Endothelial cell of umbilical vein (primary cell): ENCODE measurements around the gene MACROD2. TPM values are rescaled to one million over a fixed set of nuclear protein-coding genes. Genes with fewer than 3 reads are reported as not detected.

Source experiments
- BruUV-seq: library from RNA; stranded (reverse); fragments of 400-500 nt; replicated peaks from 2 replicates; lab custom pipeline; 2021; lab: Mats Ljungman, UMichigan
- CTCF ChIA-PET: fragments of 300-600, 350-600 bp; sonication (Branson Sonifier 250); formaldehyde crosslinking; loops from one replicate; lab custom pipeline; 2021; ENCODE audit warnings: antibody characterized with exemption, inconsistent platforms; lab: Charles Lee
- POLR2A ChIA-PET: fragments of 300-600, 350-600 bp; sonication (Branson Sonifier 250); formaldehyde crosslinking; loops from one replicate; lab custom pipeline; 2021; ENCODE audit warnings: antibody characterized with exemption, inconsistent platforms; lab: Charles Lee
- DNase-seq: peaks from one replicate; pipeline ENCODE4 v3.0.0-alpha.2; 2011; ENCODE audit warnings: low read depth, low spot score
- FAIRE-seq: peaks from 2 replicates; lab custom pipeline; 2011; peaks lifted over from hg19 to GRCh38; lab: Jason Lieb, UNC
- H2AFZ ChIP-seq: 2 replicates; pipeline ENCODE4 v1.6.0; 2012; ENCODE audit warnings: low read depth, low read length, control low read depth, inconsistent platforms
- H3K27ac ChIP-seq: 2 replicates; pipeline ENCODE4 v1.5.1; 2011; ENCODE audit warnings: low read depth, mild to moderate bottlenecking, control low read depth, low read length, moderate library complexity; ENCODE audit not compliant: insufficient read depth
- H3K27me3 ChIP-seq, 2 experiments: 2 replicates each; pipeline versions ENCODE4 v1.6.0 to v1.6.1; 2011; ENCODE audit warnings: low read length in 2 of 2, mixed read lengths in 1 of 2; ENCODE audit not compliant: control insufficient read depth in 2 of 2, insufficient read depth in 2 of 2
- H3K36me3 ChIP-seq, 2 experiments: 2 replicates in 1 of 2; 3 replicates in 1 of 2; pipeline ENCODE4 v1.5.1; 2011; ENCODE audit warnings: low read length in 2 of 2, mild to moderate bottlenecking in 1 of 2, moderate library complexity in 1 of 2; ENCODE audit not compliant: control insufficient read depth in 2 of 2, insufficient read depth in 2 of 2; ENCODE audit errors: extremely low read depth in 1 of 2
- H3K4me1 ChIP-seq: 3 replicates; pipeline ENCODE4 v1.5.1; 2011; ENCODE audit warnings: mild to moderate bottlenecking, low read length; ENCODE audit not compliant: control insufficient read depth, insufficient read depth; ENCODE audit errors: extremely low read depth
- H3K4me2 ChIP-seq: 2 replicates; pipeline ENCODE4 v1.6.1; 2011; ENCODE audit warnings: low read length, control low read depth, mixed read lengths; ENCODE audit not compliant: insufficient read depth
- H3K4me3 ChIP-seq, 3 experiments: fragments of 200-600 bp in 1 of 3; sonication (generic), shearing (Covaris generic) in 1 of 3; replicated peaks in 1 of 3; 2 replicates each; pipeline ENCODE4 v1.5.1; 2011 to 2016; ENCODE audit warnings: control low read depth in 3 of 3, low read length in 3 of 3, mild to moderate bottlenecking in 2 of 3, inconsistent platforms in 1 of 3, low read depth in 1 of 3, moderate library complexity in 1 of 3; ENCODE audit not compliant: insufficient read depth in 1 of 3
- H3K79me2 ChIP-seq: 2 replicates; pipeline ENCODE4 v1.6.0; 2012; ENCODE audit warnings: low read length, inconsistent platforms; ENCODE audit not compliant: control insufficient read depth, insufficient read depth
- H3K9ac ChIP-seq: replicated peaks from 2 replicates; pipeline ENCODE3; 2011; ENCODE audit warnings: low read length, control low read depth; ENCODE audit not compliant: insufficient read depth; ENCODE audit errors: extremely low read depth
- H3K9me1 ChIP-seq: replicated peaks from 3 replicates; pipeline ENCODE4 v1.6.0; 2011; ENCODE audit warnings: mild to moderate bottlenecking, low read length; ENCODE audit not compliant: control insufficient read depth, insufficient read depth; ENCODE audit errors: extremely low read depth
- H3K9me3 ChIP-seq: replicated peaks from 2 replicates; pipeline ENCODE4 v1.5.1; 2012; ENCODE audit warnings: low read length, inconsistent platforms; ENCODE audit not compliant: control insufficient read depth, insufficient read depth
- H4K20me1 ChIP-seq: replicated peaks from 2 replicates; pipeline ENCODE3; 2011; ENCODE audit warnings: mild to moderate bottlenecking, low read length; ENCODE audit not compliant: control insufficient read depth, insufficient read depth; ENCODE audit errors: extremely low read depth
- CTCF ChIP-seq, 2 donors: IDR thresholded peaks; 1 replicate in 1 of 2; 2 replicates in 1 of 2; pipeline ENCODE4 v1.5.1; 2011; ENCODE audit warnings: low read length in 2 of 2, mild to moderate bottlenecking in 2 of 2, moderate library complexity in 2 of 2, control low read depth in 1 of 2, inconsistent platforms in 1 of 2, low read depth in 1 of 2; ENCODE audit not compliant: insufficient read depth in 1 of 2; ENCODE audit errors: extremely low read depth in 1 of 2
- FOS ChIP-seq: IDR thresholded peaks from 2 replicates; pipeline ENCODE4 v1.6.1; 2011; ENCODE audit warnings: mild to moderate bottlenecking, low read length, moderate library complexity, borderline replicate concordance; ENCODE audit not compliant: insufficient read depth
- POLR2A ChIP-seq: IDR thresholded peaks from 2 replicates; pipeline ENCODE4 v1.6.1; 2012; ENCODE audit warnings: low read depth, mild to moderate bottlenecking, control low read depth, low read length
- POLR2AphosphoS5 ChIP-seq: IDR thresholded peaks from 2 replicates; pipeline ENCODE4 v1.6.1; 2012; ENCODE audit warnings: low read depth, mild to moderate bottlenecking, control low read depth, low read length, moderate library complexity; ENCODE audit not compliant: insufficient read depth
- dilution Hi-C: fragments of 300-500 bp; cut with MboI; formaldehyde crosslinking; loops from one replicate; pipeline ENCODE4 v1.15.0; 2019; ENCODE audit warnings: low sequenced_read_pairs; ENCODE audit not compliant: extremely low pct_ligation_motif_present
- intact Hi-C: fragments of 100-400 bp; cut with micrococcal nuclease; formaldehyde crosslinking; loops from one replicate; pipeline ENCODE4 v1.10.0; 2022
- polyA plus RNA-seq, 4 experiments: library from polyadenylated mRNA; depleted of rRNA in 3 of 4; stranded (reverse) in 3 of 4; unstranded in 1 of 4; fragments of >200 nt; gene quantifications; 2 replicates each; pipeline versions ENCODE4 v1.2.1 to v1.2.3, GENCODE V29; 2011 to 2012; ENCODE audit warnings: missing spikeins in 1 of 4
- total RNA-seq: library from RNA; stranded (reverse); gene quantifications from 2 replicates; pipeline ENCODE4 v1.2.3, GENCODE V29; 2021

The MACROD2 gene
- total and polyA plus RNA-seq, 2 donors (not counting 3 experiments of a cell fraction or from before 2014, with no cell fraction given), result 0.11 to 0.73 TPM

GRCh38 chr20:14413835-14414234 lies 418.5 kb downstream of the MACROD2 start:
- BruUV-seq, result no TSS peak
- no peaks in the 10 kb centered on the region for H3K4me1 ChIP-seq

DNA sequence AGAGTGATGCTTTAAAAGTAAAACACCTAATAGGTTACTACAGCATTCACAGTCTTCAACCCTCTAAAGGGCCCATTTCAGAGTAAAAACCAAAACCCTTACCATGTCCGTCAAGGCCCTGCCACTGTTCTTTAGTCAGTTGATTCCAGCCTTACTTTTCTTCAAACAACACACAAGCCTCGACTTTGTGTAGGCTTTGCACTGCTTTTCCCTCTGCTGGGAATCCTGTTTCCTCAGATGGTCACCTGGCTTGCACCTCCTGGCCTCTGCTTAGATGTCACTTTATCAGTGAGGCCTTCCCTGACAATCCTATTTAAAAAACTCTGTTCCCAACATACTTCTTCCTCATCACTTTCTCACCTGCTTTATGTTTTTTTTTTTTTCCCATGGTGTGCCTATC lies 419.2 kb downstream of the MACROD2 start:
- dilution Hi-C loops (no loop called here), intact Hi-C loops (no loop called here)
- TF ChIP-seq FOS (no peak), CTCF (IDR thresholded peaks at IDR 0.05; ENCODE audit: extremely low read depth in 1 of 2, insufficient read depth in 1 of 2, low read depth in 1 of 2, low read length in 2 of 2) (no peak), POLR2A (no peak)
- Histone ChIP-seq H3K4me1 (no peaks in the 10 kb centered on the region), H3K4me2 (no peak overlapping the region), H4K20me1 (no peaks in the 10 kb centered on the region), H3K27me3 (no peaks in the 10 kb centered on the region), H3K36me3 (no peaks in the 10 kb centered on the region), H3K9me3 (no peaks in the 10 kb centered on the region), H3K79me2 (no peaks in the 10 kb centered on the region), H3K9ac (no peak overlapping the region), H3K27ac (no peak overlapping the region), H3K9me1 (no peaks in the 10 kb centered on the region), H2AFZ (no peak overlapping the region), H3K4me3 (no peak overlapping the region)
- no TSS peak for BruUV-seq
- CTCF ChIA-PET, result no interaction called here
- FAIRE-seq (no peak), DNase-seq (no peak)
- POLR2A ChIA-PET, result no interaction called here

More at GRCh38 chr20:14413835-14414234, 418.5 kb downstream of the MACROD2 start:
- H3K9me3 ChIP-seq, result no peaks in the 10 kb centered on the region
- ChIA-PET POLR2A (no interaction called here), CTCF (no interaction called here)
- no peak for FAIRE-seq
- H3K4me3 ChIP-seq, result no peak overlapping the region
- intact Hi-C loops, result no loop called here
- dilution Hi-C loops, result no loop called here
- TF ChIP-seq POLR2AphosphoS5, result no peak
- H2AFZ ChIP-seq, result no peak overlapping the region
- H3K27me3 ChIP-seq, result no peaks in the 10 kb centered on the region
- H3K79me2 ChIP-seq, result no peaks in the 10 kb centered on the region
- H3K9me1 ChIP-seq, result no peaks in the 10 kb centered on the region
- H4K20me1 ChIP-seq, result no peaks in the 10 kb centered on the region
- no peak overlapping the region for H3K4me2 ChIP-seq
- no peak overlapping the region for H3K27ac ChIP-seq
- no peaks in the 10 kb centered on the region for H3K36me3 ChIP-seq
- no peak for DNase-seq
- H3K9ac ChIP-seq, result no peak overlapping the region
